ENCODE measurements around the gene PTDSS2. TPM values are rescaled to one million over a fixed set of nuclear protein-coding genes. Genes with fewer than 3 reads are reported as not detected.
A peak's percentile ranks its signal among the peaks of the same experiment; 100 is the strongest.

Gene PTDSS2
- total and polyA plus RNA-seq, 9 of the 15 experiments (the other 6 are each of a cell fraction or from before 2014, with no cell fraction given) = 0.45 to 53.9 (median 17.2) TPM

GRCh38 chr11:441418-442274, 8.4 kb upstream of the PTDSS2 start, which contains the start of gene ANO9 (continued):
- no peak for TF ChIP-seq ZNF280A (IDR thresholded peaks at IDR 0.05; ENCODE audit: low read depth, partially characterized antibody)
- TF ChIP-seq ATF4 (CRISPR knock-in tag; IDR thresholded peaks at IDR 0.05) = no peak
- TF ChIP-seq CTBP1 (IDR thresholded peaks at IDR 0.05; ENCODE audit: borderline replicate concordance) = peak; percentile 50; the same call in 1 of the 2 replicates
- TF ChIP-seq GTF2B (IDR thresholded peaks at IDR 0.05; ENCODE audit: extremely low read depth, insufficient read length) = no peak
- TF ChIP-seq ZBTB26 (CRISPR knock-in tag; IDR thresholded peaks at IDR 0.05) = no peak
- TF ChIP-seq IFI16 (CRISPR knock-in tag; IDR thresholded peaks at IDR 0.05) = no peak
- no peak for TF ChIP-seq NEUROD1 (IDR thresholded peaks at IDR 0.05; ENCODE audit: borderline replicate concordance, low read depth, low read length, partially characterized antibody)
- TF ChIP-seq SRSF1 (IDR thresholded peaks at IDR 0.05; ENCODE audit: low read depth, low read length) = no peak
- no peak for TF ChIP-seq NCOA2 (IDR thresholded peaks at IDR 0.05; ENCODE audit: partially characterized antibody in 2 of 2)
- no peak for TF ChIP-seq PTRF (tag; IDR thresholded peaks at IDR 0.05)
- TF ChIP-seq ARHGAP35 (IDR thresholded peaks at IDR 0.05; ENCODE audit: partially characterized antibody) = no peak
- TF ChIP-seq THAP7 (CRISPR knock-in tag; IDR thresholded peaks at IDR 0.05) = no peak
- TF ChIP-seq ZNF263 (CRISPR knock-in tag; IDR thresholded peaks at IDR 0.05; ENCODE audit: borderline replicate concordance) = peak; percentile 49; the same call in 1 of the 2 replicates
- TF ChIP-seq MNT (conservative IDR thresholded peaks at IDR 0.05) = no peak
- TF ChIP-seq ZNF584 (CRISPR knock-in tag; IDR thresholded peaks at IDR 0.05; ENCODE audit: low read depth) = no peak
- no peak for TF ChIP-seq XRCC3 (IDR thresholded peaks at IDR 0.05)
- no peak for TF ChIP-seq MEF2A (IDR thresholded peaks at IDR 0.05; ENCODE audit: control insufficient read depth, low read depth, low read length)
